ENCODE measurements around the gene FLACC1. TPM values are rescaled to one million over a fixed set of nuclear protein-coding genes. Genes with fewer than 3 reads are reported as not detected.
A peak's percentile ranks its signal among the peaks of the same experiment; 100 is the strongest.

Gene FLACC1
- total and polyA plus RNA-seq, 7 donors: 0.69 to 1.6 (median 1.2) TPM; not detected in 1

DNA sequence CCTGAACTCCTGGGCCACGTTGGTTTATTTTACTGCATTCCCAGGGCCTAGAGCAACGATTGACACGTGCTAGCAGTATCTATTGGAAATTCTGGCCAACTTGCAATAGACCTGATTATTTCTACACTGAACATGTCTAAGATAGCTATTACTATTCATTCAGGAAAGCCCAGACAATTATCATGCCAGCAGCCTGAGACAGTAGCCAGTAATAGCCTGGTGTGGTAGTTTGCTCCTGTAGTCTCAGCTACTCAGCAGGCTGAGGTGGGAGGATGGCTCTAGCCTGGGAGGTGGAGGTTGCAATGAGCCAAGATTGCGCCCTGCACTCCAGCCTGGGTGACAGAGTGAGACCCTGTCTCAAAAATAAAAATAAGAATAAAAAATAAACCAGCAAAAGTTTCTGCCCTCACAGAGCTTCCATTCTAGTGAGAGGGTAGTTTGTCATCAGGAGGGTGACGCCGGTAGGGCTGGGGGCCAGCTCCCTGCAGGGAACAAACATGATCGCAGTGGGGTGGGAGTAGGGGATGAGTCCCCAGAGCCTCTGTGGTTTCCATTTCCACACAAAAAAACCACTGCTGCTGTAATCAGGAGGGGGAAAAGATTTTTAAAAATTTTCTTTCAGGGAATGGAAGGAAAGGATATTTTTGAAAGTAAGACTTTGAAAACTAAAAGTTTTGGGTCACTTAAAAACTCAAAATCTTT lies 92.5 kb downstream of the FLACC1 start:
- no peak for TF ChIP-seq POLR2AphosphoS5 (IDR thresholded peaks at IDR 0.05)
- H3K4me1 ChIP-seq: peaks cover 0 to under 1% (median 0%) of the 10 kb centered on the region in 4 donors
- H3K9me3 ChIP-seq: no peaks in the 10 kb centered on the region
- H3K4me3 ChIP-seq: no peak overlapping the region
- WGBS, 2 donors: 85 to 91% methylated on average over 7 of the region's 7 CpGs
- no peak overlapping the region for H3K27ac ChIP-seq
- no peak for DNase-seq
- intact Hi-C loops (cut with DNase I): no loop called here
- H3K27me3 ChIP-seq: no peaks in the 10 kb centered on the region
- peaks cover 0 to 6% (median 3%) of the 10 kb centered on the region in 4 donors for H3K36me3 ChIP-seq

- Histone ChIP-seq H3K9me3 (no peaks in the 10 kb centered on the region), H3K27ac (no peak overlapping the region), H3K27me3 (no peaks in the 10 kb centered on the region), H3K36me3 (no peaks in the 10 kb centered on the region), H3K4me3 (no peak overlapping the region), H3K4me1 (peaks cover 0 to 9% (median 6%) of the 10 kb centered on the region in 4 donors)
- intact Hi-C loops (cut with DNase I): no loop called here
- TF ChIP-seq EP300 (IDR thresholded peaks at IDR 0.05): no peak
- TF ChIP-seq CTCF (IDR thresholded peaks at IDR 0.05): no peak
- no peak for TF ChIP-seq POLR2AphosphoS5 (IDR thresholded peaks at IDR 0.05)
- no peak for TF ChIP-seq POLR2A (IDR thresholded peaks at IDR 0.05)
- DNase-seq: no peak
- WGBS, 2 donors: 63 to 82% methylated on average over 2 of the region's 2 CpGs
Measured at GRCh38 chr2:201263779-201264178, 93.4 kb downstream of the FLACC1 start.

DNA sequence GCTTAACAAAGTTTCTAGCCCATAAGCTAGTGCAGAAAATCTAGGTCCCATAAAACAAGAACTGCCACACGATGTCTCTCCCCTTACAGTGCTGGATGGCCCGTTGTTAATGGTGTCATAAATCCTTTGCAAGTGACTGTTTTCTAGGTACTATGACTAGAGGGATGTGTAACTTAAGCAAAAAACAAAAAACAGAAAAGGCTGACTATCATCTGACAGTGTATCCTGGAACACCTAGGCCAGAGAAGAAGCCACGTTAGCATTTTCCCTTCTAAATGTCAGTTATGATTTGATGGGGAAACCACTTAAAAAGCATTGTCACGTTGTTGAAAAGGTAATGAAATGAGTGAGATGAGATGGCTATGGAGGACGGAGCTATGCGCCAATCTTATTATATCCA lies 94.4 kb downstream of the FLACC1 start:
- intact Hi-C loops (cut with DNase I): no loop called here
- Histone ChIP-seq H3K9me3 (no peaks in the 10 kb centered on the region), H3K4me1 (peaks cover 0 to 12% (median 7%) of the 10 kb centered on the region in 4 donors), H3K4me3 (no peak overlapping the region), H3K27ac (no peak overlapping the region), H3K36me3 (no peaks in the 10 kb centered on the region), H3K27me3 (no peaks in the 10 kb centered on the region)
- 44 to 54% methylated on average over 6 of the region's 6 CpGs for WGBS, 2 donors
- TF ChIP-seq POLR2AphosphoS5 (IDR thresholded peaks at IDR 0.05) (no peak), POLR2A (IDR thresholded peaks at IDR 0.05) (no peak), CTCF (IDR thresholded peaks at IDR 0.05) (no peak), EP300 (IDR thresholded peaks at IDR 0.05) (no peak)
- no peak for DNase-seq

DNA sequence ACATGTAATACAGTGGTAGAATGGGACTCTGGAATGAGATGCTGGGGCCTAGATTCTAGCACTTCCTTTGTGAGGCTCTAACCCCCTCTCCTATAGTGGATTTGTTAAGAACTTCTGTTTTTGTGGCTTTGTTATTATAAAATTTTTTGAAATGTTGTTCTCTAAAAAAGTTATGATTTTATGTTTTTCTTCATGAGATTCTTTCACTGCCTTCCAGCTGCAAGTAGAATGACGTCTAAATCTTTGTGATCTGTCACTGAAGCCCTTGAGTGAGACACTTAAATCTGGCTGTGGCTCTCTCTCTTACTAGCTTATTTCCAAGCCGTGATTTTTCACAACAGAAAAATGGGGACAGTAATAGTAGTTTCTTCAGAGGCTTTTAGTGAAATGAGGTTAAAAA lies 95.2 kb downstream of the FLACC1 start:
- Histone ChIP-seq H3K9me3 (no peaks in the 10 kb centered on the region), H3K4me3 (peak overlapping the region in 1 of 4 donors; percentile 1), H3K27me3 (no peaks in the 10 kb centered on the region), H3K27ac (no peak overlapping the region), H3K36me3 (no peaks in the 10 kb centered on the region), H3K4me1 (peaks cover 0 to 20% (median 7%) of the 10 kb centered on the region in 4 donors)
- TF ChIP-seq CTCF (IDR thresholded peaks at IDR 0.05) (no peak), POLR2AphosphoS5 (IDR thresholded peaks at IDR 0.05) (no peak), POLR2A (IDR thresholded peaks at IDR 0.05) (no peak), EP300 (IDR thresholded peaks at IDR 0.05) (no peak)
- intact Hi-C loops (cut with DNase I): no loop called here
- DNase-seq: no peak
- 35 to 65% methylated on average over 2 of the region's 2 CpGs for WGBS, 2 donors

DNA sequence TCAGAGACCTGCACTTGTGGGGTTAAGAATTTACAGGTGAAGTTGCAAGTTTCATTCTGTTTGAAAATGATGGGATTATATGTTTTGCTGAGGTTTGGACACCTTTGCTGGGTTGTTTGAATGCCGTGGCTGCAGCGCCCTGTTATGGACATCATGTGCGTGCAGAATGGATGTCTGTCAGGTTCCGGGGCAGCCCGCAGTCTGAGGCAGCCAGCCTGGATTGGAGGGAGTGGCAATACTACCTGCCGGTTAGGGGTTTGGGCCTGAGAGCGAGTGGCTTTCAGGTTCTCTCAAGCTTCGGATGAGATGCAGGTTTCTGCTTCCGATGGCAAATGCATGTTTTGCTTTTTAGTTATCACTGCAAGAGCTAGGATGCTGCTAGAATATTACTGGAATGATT lies 95.7 kb downstream of the FLACC1 start:
- intact Hi-C loops (cut with DNase I): no loop called here
- WGBS, 2 donors: 40 to 42% methylated on average over 9 of the region's 9 CpGs
- TF ChIP-seq CTCF (IDR thresholded peaks at IDR 0.05): no peak
- Histone ChIP-seq H3K27ac (no peak overlapping the region), H3K4me3 (peak overlapping the region in 1 of 4 donors; percentile 1), H3K36me3 (no peaks in the 10 kb centered on the region), H3K27me3 (no peaks in the 10 kb centered on the region), H3K4me1 (peaks cover 0 to 21% (median 7%) of the 10 kb centered on the region in 4 donors), H3K9me3 (no peaks in the 10 kb centered on the region)
- DNase-seq: no peak
